HG03025 (cell line): Measurements from ENCODE around the gene APLP1.
"Not testable (repeated sequence)": the region's sequence is repeated elsewhere in the genome, so short reads cannot be mapped to it uniquely, and the experiment has no call there.

Source experiments
- ATAC-seq: cut with Tn5 transposase; IDR thresholded peaks from one replicate; pipeline ENCODE4 v1.9.1; 2021; ENCODE audit warnings: mild to moderate bottlenecking, moderate library complexity; ENCODE audit not compliant: unreplicated experiment, low FRiP score

The APLP1 gene

DNA sequence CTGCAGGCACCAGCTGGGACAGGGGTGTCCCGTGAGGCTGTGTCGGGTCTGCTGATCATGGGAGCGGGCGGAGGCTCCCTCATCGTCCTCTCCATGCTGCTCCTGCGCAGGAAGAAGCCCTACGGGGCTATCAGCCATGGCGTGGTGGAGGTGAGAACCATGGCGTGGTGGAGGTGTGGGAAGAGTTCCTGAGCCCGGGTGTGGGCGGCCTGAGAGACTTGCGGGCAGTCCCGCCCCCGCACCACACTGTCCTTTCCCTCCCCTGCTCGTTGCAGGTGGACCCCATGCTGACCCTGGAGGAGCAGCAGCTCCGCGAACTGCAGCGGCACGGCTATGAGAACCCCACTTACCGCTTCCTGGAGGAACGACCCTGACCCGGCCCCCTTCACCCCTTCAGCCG, 10.7 kb downstream of the APLP1 start:
- no peak for ATAC-seq

DNA sequence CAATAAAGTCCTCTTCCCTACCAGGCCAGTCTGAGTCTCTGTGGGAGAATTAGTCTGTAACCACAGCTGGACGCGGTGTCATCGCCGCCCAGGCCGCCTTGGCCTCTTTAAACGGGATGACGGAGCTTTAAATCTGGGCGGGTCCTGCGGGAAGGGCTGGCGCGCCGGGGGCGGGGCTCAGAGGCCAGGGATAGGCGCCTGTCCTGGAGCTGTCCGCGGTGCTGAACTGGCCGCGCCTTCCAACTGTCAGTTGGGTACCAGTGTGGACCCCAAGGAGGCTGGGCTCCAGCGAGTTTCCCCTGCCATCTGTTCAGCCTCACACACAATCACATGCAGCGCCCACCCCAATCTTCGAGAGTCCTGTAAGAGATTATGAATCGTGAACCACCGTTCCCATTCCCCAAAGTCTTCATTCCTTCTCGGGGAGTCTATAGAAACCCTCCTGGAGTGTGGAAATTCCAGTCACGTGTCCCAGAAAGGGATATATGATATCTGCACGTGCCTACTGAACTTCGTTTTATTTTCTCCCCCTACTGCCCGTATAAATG, 11.5 kb downstream of the APLP1 start:
- no peak for ATAC-seq

DNA sequence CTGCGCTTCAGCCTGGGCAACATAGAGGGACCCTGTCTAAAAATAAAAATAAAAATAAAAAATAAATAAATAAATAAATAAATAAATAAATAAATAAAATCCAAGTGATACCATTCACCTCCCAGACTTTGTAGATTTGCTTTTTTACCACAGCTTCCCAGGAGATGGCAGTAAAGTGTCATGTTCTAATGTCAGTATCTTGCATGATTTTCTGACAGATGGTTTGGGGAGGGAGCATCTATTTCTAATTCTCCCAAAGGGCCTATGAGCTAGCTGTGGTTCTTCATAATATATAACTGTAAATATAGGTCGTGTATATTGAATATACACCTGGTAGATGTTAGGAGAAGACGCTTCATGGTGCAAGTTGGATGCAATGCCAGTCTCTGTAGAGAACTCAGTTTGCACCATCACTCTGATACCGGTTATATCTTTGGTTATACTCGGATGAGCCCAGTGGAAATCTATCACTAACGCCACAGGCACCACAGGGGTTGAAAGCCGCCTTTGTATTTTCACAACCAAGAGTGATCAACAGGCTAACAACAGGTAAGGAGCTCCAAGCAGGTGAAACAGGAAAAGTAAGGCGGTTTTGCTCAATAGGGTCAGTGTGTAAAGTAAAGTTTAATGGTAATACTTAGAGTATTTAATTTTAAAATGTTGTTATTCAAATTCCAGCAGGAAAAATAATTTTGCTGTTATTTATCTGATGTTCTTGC, 13.9 kb downstream of the APLP1 start:
- no peak for ATAC-seq

DNA sequence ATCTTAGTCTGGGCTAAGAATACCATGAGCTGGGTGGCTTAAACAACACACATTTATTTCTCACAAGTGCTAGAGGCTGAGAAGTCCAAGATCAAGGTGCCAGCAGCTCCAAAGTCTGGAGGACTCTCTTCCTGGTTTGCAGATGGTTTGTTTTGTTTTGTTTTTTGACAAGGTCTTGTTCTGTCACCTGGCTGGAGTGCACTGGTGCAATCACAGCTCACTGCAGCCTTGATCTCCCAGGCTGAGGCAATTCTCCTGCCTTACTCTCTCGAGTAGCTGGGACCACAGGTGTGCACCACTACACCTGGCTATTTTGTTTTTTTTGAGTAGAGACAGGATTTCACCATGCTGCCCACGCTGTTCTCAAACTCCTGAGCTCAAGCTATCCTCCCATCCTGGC, 15.5 kb downstream of the APLP1 start:
- no peak for ATAC-seq

DNA sequence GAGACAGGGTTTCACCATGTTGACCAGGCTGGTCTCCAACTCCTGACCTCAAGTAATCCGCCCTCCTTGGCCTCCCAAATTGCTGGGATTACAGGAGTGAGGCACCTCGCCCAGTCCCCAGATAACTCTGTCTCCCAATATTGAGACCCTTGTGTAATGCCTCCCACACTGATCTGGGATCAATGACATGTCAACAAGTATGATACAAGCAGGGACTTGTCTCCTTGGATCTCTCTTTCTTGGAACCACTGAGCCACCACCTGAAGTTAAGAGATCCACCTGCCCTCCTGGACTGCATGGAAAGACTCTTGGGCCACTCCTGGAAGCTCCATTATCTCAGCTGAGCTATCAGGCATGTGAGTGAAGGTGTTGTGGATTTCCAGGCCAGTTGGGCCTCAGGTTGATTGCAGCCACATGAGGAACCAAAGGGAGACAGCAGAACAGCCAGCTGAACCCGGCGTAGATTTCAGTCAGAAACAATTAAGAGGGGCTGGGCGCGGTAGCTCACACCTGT, 16.9 kb downstream of the APLP1 start:
- no peak for ATAC-seq

DNA sequence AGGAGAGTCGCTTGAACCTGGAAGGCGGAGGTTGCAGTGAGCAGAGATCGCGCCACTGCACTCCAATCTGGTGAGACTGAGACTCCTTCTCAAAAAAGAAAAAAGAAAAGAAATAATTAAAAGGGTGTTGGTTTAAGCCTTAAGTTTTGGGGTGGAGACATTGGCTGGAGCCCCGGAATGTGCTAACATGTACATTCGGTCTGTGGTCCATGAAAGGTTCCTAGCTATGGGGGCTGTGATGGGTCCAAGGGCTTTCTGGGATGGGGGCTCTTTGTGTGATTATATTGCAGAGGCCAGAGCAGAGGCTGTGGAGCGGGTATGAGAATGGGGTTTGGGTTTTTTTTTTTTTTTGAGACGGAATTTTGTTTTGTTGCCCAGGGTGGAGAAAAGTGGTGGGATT, 17.5 kb downstream of the APLP1 start:
- no peak for ATAC-seq

DNA sequence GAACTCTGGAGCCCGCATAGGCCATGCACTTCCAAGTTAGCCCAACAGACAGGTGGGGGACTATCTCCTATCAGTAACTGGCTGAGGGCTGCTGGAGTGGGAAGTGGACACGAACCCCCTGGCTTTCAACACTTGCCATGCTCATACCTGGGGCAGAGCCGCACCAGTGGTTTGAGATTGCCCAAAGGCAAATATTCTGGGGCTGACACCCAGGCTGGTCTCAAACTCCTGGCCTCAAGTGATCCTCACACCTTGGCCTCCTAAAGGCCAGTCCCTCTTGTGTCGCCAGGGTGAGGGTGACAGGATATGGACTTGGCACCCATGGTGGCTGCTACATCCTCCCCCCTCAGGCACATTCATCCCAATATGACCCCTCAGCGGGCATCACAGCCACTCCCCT, 18.8 kb downstream of the APLP1 start:
- no peak for ATAC-seq

DNA sequence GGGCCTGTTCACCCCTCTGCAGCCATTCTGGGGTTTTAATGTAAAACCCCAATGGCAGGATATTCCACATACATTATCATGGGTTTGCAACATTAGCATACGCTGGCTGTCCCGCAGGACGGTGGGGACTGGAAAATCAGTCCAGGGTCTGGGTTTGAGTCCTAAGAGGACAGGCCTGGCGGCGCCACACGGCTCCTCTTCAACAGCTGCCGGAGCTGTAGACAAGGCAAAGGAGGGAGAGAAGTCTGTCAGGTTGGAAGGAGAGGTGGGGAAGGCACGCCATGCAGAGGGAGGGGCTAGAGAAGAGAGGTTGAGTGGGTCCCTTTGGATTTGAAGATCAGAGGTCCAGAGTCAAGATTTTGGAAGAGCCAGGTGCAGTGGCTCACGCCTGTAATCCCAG, 20.0 kb downstream of the APLP1 start:
- no peak for ATAC-seq

DNA sequence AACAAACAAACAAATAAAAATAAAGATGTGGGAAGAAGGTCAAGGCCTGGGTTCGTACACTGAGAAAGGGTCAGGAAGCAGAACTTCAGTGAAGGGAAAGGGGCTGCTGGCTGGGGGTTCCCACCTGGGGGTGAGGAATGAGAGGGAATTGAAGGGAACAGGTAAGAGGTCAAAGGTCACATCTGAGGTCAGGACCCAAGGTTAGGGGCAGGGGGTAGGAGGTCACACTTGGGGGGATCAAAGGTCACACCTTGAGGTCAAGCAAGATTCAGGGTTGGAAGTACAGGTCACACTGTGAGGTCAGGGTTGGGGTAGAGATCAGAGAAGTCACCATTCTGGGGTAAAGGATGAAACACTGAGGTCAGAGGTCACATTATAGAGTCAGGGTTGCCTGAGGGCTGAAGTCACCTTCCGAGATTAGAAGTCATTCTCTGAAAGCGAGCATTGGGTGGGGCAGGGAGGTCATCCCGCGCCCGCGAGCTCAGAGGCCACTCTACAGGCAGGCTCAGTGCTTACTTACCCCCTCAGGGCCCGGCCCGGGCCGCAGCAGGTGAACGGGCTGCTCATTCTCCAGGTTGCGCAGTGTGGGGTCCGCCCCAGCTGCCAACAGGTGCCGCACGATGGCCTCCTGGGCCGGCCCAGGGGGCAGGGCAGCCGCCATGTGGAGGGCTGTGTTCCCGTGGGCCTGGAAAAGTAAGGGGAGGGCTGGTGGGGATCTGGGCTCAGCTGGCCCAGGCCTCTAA, 21.2 kb downstream of the APLP1 start:
- no peak for ATAC-seq

DNA sequence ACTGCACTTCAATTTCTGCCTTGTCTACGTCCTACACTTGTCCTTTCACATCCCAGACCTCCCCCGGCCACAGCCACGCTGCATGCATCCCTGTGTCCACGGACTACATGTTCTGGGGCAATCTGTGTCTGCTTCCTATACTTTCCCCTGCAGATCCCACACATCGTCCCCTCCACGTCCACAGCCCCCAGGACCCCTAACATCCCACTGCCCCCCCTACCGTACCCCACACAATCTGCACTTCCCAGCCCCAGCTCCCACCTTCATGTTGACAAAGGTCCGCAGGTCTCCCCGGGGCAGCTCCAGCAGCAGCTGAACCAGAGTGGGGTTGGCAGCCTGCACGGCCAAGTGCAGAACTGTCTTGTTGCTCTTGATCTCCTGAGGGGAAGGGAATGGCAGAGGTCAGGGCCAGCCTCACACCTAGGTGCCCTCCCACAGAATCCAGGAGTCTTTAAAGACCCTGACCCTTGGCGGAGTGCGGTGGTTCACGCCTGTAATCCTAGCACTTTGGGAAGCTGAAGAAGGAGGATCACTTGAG, 21.8 kb downstream of the APLP1 start:
- ATAC-seq = no peak

DNA sequence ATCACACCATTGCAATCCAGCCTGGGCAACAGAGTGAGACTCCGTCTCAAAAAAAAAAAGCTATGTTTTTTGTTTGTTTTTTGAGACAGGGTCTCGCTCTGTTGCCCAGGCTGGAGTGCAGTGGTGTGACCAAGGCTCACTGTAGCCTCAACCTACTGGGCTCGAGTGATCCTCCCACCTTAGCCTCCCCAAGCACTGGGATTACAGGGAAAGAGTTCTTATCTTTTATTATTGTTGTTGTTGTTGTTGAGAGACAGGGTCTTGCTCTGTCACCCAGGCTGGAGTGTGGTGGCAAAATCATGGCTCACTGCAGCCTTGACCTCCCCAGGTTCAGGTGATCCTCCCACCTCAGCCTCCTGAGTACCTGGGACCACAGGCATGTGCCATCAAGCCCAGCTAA, 23.4 kb downstream of the APLP1 start:
- ATAC-seq = not testable (repeated sequence)

DNA sequence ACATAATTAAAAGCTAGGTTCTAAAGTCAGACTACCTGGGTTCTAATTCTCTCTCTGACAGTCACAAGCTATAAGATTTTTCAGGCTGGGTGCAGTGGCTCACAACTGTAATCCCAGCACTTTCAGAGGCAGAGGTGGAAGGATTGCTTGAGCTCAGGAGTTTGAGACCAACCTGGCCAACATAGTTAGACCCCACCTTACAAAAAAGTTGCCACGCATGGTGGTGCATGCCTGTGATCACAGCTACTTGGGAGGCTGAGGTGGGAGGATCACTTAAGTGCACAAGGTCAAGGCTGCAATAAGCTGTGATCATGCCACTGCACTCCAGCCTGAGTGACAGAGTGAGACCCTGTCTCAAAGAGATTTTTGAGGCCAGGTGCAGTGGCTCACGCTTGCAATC, 26.0 kb downstream of the APLP1 start:
- no peak for ATAC-seq

DNA sequence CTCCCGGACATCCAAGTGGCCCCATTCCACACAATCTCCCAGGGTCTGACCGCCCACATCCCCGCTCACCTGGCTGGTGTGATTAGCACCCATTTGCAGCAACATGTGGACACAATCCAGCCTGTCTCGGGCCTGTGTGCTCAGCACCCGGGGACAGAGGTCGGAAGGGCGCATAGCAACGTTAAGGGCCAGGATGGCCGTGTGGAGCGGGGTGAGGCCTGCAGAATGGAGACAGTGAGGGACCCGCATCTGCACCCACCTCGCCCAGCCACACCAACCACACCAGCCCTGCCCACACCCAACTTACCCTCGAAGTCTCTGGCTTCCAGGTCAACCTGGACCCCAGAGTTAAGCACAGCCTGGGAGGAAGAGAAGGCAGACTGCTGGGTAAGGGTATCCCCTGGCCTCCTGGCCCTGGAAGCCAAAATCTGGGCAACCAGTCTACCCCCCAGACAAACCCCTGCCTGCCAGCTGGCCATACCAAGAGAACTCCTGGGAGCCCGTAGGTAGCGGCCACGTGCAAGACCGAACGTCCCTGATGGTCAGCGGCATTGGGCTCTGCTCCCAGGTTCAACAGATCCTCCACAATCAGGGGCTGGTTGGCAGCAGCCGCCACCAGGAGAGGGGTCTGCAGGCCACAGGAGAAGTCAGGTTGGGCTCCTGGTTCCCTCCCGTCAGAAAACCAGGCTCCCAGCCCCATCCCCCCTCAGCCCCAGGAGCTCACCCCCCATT, 27.7 kb downstream of the APLP1 start:
- ATAC-seq = no peak

DNA sequence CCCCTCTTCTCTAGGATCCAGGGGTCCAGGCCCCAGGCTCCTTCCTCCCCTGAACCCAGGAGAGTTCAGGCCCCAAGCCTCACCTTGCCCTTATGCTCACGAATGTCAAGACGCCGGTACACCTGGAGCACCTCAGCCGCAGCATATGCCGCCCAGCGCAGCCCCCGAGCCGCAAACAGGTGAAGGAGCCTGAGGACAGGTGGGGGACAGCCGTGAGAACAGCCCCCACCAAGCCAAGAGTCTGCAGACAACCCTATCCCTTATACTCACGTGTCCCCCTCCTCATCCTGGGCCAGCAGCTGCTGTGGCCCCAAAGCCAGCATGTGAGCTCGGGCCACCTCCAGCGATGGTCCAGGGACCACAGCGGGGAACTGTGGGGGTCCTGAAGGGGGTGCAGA, 28.3 kb downstream of the APLP1 start:
- no peak for ATAC-seq

DNA sequence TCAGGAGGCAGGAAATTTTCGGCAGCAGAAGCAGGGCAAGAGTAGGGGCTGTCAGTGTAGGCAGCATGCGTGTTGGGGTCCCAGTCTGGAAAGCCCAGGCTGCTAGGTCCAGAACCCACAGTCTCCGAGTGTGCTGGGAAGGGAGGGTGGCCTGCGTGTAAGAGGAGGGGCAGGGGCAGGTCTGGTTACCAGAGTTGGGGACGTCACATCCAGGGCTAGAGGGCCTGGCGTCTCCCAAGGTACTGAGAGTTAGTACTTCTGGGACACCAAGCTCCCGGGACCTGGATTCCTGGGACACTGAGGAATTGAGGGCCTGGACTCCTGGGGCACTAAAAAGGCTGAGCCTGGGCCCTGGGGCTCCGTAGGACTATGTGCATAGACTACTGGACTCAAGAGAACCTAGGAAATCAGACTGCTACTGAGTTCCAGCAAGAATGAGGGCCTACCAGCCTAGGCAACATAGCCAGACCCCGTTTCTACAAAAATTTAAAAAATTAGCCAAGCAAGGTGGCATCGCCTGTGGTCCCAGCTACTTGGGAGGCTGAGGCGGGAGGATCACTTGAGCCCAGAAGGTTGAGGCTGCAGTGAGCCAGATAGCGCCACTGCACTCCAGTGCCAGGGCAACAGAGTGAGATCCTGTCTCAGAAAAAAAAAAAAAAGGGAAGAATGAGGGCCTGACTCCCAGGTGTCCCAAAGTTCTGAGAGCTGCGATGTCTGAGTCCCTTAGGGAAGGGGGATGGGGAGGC, 29.5 kb downstream of the APLP1 start:
- no peak for ATAC-seq

DNA sequence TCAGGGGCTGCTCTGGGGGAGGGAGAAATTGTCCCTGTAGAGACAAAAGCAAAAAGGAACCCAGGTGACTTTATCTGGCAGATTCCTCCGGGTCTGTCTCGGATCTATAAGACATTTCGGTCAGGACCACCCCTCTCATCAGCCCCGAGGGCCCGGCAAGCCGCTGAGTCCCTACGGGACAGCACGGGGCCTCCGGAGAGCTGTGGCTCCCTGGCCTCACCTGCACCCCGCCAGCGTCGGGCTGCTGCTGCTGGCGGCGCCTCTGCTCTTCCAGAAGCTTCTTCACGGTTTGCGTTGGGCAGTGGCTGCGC, 30.1 kb downstream of the APLP1 start:
- ATAC-seq = no peak

DNA sequence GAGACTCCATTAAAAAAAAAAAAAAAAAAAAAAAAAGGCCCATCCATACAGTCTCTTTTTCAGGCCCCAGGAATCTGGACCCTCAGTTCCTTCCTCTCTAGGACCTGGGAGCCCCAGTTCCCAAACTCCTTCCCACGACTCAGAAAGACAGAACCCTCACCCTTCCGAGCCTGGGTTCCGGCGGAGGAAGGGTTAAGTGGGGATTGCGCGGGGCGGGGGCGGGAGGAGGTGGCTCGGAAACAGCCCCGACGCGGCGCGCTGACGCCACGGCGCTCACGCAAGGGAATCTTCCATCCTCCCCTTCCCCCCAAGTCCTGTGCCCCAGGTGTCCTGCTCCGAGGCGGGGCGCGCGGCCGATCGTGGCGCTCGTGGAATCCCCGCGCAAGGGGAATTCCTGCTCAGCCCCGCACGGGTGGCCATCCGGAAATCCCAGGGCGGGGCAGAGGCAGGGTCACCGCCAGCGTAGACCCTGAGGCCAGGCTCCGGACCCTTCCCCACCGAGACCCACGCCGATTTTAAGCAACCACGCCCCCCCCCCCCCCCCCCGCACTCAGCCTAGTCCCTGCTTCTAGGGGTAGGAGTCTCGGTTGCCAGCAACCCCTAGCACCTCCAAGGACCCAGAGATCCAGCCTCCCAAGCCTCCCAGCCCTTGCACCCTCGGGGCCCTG, 31.3 kb downstream of the APLP1 start:
- ATAC-seq = no peak

DNA sequence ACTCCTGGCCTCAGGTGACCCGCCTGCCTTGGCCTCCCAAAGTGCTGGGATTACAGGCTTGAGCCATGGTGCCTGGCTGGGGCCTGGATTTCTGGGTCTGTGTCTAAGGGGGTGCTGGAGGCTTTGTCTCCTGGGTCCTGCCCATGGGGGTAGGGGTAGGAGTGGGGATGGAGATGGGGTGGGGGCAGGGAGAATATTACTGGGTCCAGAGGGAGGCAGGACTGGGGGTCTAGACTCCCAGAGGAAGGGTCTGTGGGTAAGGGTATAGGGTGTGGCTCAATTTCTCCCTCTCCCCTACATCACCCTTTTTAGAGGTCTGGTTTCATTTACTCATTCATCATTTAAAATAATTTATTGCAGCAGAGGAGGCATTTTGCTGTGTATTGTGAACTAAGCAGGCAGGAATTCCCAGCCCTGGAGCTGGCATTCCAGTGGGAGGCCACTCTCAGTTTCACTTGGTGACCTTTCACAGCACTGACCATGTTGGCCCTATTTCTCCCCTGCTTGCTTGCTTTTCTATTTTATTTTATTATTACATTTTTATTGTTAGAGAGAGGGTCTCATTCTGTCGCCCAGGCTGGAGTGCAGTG, 32.8 kb downstream of the APLP1 start:
- no peak for ATAC-seq

DNA sequence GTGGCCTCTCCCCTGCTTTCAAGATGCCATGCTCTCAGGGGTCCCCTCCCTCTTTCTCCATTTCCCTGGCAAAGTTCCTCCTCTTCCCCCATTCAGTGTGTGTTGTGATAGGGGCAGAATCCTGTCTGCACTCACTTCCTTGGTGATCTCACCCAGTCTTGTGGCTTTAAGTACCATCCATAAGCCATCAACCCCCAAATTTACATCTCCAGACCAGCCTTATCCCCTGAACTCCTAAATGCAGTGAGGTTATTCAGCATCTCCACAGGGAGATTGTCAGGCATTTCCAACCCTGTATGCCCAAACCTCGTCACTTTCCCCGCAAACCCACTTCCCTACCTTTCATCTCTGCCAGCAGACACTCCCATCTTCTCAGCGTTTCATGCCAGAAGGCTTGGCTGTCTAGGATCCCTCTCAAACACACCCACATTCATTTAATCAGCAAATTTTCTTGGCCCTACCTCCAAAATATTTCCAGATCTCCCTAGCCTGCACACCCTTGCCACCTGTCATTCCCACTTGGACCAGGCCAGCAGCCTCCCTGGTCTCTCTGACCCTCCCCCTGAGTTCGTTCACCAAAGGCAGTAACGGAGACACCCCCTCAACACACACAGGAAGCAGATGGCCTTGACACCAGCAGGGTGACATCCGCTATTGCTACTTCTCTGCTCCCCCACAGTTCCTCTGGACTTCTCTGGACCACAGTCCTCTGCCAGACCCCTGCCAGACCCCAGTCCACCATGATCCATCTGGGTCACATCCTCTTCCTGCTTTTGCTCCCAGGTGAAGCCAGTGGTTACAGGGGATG, 33.7 kb downstream of the APLP1 start, which contains the start of gene HCST:
HCST (plus strand) TSS at position 676 of the 808 bp plus-strand sequence; CDS start at position 741, 65 bp downstream.
- no peak for ATAC-seq
